Activated T-cell treated with anti-CD3 and anti-CD28 coated beads, Interleukin-2, amount 50 U/mL, for 48 hours (primary cell): ENCODE measurements around the gene SKAP2.

Source experiments
- DNase-seq, 2 experiments: peaks; one replicate each; pipeline ENCODE4 v3.0.0-alpha.2; 2020

SKAP2 gene

GRCh38 chr7:26690135-26690805 is 174.1 kb downstream of the SKAP2 start:
- DNase-seq, result no peak

- no peak for DNase-seq
Measured at GRCh38 chr7:26688936-26689506, 175.4 kb downstream of the SKAP2 start.

- no peak for DNase-seq
Measured at GRCh38 chr7:26688388-26688787, 176.0 kb downstream of the SKAP2 start.

DNA sequence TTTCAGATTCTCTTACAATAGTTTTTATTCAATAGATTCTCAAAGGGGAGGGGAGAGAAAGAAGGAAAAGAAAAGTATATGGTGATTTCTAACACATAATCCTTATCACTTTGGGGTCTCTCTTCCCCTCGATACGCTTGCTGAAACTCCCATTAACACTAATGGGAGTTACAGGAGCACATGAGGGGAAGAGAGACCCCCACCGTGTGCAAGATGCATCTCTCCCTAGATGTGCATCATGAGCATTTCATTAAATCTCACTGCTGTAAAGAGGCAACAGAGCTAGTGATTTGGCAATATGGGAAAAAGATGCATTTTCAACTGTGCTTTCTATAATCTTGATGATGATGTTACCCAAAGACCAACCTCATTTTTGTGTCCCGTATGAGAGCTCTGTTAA is 177.4 kb downstream of the SKAP2 start:
- no peak for DNase-seq

GRCh38 chr7:26686448-26686981 is 177.9 kb downstream of the SKAP2 start:
- DNase-seq, result no peak

DNA sequence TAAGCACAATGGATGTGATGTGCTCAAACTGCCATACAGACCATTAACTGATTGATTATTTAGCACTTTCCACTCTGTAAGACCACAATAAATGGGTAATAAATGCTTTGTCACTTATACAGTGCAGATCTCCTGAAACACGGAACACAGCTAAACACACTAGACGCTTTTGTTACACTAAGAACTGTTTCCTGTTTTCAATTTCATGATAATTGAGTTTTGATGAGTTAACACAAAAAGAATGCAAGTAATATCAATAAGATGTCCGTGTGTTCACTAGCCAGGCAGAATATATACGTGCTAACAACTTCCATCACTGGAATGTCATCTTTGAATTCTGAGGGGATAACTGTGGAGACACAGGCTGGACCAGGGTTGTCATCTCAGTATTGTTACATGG is 178.8 kb downstream of the SKAP2 start:
- no peak for DNase-seq

DNA sequence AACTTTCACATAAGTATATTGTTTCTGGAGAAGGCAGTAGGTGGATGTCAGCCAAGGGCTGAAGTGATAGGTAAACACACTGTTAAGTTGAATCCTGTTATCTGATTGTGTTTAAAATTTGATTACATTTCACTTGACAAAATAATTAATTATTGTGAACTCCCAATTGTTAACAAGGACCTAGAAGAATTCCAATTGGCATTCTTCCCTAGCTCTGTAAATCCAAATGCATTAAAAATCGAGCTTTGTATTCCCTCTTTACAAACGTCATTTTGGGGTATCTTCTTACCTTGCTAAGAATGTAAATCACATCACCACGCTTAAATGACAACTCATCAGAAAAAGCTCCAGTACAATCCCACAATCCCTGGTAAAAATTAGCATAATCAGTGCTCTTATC is 179.9 kb downstream of the SKAP2 start:
- no peak for DNase-seq

DNA sequence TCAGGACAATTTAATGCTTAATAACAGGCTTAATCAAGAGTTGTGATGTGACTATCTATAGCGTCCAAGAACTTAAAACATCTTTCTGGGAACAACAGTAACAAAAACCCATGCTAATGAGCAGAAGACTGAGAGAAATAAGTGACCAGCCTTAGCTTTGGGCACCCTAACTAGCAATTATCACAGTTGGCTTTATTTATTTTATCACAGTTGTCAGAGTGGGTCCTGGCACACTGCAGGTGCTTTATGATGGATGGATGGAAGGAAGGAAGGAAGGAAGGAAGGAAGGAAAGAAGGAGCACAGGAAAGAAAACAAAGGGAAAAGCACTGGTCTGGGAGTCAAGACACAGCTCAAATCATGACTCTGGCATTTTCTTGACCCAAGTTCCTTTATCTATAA is 181.1 kb downstream of the SKAP2 start:
- DNase-seq, result no peak

DNA sequence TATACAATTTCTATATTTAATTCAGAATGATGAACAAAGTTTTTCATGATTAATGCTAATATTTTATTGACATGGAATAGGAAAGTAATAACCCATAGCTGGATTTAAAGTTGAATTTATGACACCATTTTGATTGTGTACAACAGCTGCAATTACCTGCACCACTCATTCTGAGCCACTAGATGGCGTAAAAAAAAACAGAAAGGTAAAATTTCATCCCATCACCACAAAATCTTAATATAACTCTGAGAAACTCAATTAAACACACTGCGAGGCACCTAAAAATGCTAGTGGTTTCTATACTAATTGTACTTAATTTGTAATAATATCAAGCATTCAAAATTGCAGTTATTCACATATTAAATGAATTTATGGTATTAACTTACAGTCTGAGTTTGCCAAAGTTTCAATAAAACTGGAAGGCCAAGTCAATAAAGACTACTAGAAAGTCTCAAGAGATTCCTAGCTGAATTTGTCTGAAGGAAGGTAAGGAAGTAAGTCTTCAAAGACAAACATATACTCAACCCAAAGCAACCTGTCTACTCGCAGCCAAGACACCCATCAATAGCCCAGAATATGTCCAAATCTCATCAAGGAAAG is 182.5 kb downstream of the SKAP2 start:
- no peak for DNase-seq

DNA sequence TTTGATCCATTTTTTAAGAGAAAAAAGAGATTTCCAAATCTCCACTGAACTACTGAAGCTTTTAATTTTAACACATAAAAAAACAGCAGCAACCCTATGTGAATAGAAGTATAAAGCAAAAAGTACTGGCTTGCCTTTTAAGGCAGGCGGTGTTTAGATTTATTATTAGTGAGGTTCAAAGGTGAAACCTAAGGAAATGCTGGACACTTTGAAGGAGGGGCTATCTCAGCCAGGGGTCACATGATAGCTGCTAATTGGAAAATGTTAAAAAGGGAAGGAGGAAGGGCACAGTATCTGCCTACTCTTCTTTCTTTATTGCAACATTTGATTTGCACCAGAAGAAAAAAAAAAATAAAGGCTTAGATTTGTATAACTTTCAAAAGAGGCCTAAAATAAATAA is 183.8 kb downstream of the SKAP2 start:
- DNase-seq, result no peak

DNA sequence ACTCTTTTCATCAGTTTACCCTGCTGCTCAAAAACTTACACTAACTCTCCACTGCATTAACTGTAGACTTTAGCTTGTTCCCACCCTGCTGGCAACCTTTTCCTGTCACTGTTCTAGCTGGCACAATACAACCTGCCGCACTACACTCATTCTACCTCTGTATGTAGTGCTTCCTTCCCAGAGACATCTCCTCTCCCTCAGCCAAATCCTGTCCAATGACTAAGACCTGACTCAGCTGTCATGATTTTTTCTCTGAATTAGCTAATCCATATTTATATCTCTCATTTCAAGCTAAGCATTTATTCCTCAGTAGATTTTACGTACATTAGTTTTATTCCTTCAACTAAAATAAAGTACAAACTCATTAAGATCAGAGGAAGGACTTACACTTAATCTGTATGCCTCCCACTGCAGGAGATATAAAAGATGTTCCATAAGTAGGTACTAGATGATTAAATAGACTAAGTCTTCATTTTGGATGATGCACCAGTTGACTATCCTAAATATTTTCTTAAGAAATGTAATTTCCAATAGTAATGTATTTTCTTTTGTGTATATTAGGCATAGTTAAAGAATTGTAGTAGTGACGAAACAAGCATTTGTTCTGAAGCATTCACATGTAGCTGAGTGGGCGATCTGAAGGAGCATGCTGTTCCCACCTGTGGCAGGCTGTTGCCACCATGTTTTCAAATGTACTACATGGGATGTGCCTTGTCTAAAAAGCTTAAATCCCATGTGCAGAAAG is 189.1 kb downstream of the SKAP2 start:
- DNase-seq, result no peak

GRCh38 chr7:26673858-26674257 is 190.5 kb downstream of the SKAP2 start:
- DNase-seq, result no peak

- DNase-seq, result no peak
Measured at GRCh38 chr7:26673271-26673670, 191.1 kb downstream of the SKAP2 start.

GRCh38 chr7:26670841-26671240 is 193.5 kb downstream of the SKAP2 start:
- no peak for DNase-seq

GRCh38 chr7:26670290-26670689 is 194.1 kb downstream of the SKAP2 start:
- no peak for DNase-seq

DNA sequence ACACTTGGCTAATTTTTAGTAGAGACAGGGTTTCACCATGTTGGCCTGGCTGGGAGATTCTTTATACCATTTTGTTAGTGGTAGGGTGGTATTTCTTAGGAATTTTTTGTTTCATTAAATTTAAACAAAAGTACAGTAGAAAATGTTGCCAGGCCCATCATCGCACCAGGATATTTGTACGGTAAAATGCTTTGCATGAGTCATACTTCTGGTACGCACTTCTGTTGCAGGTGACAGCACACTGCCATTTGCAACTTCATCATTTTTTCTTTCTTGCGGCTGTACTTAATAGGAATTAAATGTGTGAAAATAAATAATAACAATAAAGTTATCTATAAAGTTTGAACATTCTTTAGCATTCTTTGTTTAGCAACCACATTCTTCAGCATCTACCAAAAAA is 195.6 kb downstream of the SKAP2 start:
- DNase-seq, result no peak

DNA sequence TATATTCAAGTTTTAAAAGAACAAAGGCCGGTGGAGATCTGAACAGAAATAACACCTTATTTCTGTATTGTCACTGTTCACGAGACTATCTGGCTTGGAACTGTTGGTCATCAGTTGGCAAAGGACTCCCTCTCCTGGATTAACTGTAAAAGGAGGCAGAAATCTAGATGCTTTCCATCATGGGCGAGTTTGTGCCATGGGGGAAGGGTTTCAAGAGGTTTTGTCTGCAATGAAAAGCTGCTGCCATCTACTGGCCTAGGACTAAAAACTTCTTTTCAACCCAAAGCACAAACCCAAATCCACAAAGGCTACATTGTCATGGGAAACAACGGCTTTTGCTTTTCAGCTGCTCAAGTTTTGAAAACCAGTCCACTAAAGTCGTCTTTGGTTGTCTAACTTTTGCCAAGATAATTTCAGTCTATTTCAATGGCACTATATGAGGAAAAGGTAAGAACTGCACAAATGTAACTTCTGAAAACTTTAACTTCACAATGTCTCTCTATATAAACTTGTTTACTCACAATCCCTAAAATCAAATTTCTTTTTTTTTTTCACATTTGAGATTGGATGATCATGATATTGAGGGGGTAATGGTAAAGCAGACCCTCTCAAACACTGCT is 196.8 kb downstream of the SKAP2 start:
- peak; percentile 46 to 49 for DNase-seq

- DNase-seq, result no peak
Measured at GRCh38 chr7:26664735-26665416, 199.5 kb downstream of the SKAP2 start.

- DNase-seq, result no peak
Measured at GRCh38 chr7:26664274-26664673, 200.1 kb downstream of the SKAP2 start.

- no peak for DNase-seq
Measured at GRCh38 chr7:26663874-26664273, 200.5 kb downstream of the SKAP2 start.

DNA sequence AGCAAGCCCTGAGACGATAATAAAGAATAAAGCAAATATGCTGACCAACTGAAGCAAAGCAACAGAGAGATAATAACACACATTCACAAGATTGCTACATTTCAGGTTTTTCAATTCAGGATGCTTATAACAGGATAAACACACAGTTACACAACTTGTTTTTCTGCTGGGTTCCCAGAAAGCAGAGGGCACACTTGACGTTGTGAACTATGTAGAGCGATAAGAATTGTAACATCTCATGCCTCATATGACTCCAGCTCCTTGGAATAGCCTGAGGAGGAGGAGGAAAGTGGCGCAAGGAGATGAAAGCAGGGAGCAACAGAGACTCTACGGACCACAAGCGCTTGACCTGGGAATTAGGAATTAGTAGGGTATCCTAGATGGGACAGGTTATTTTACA is 201.7 kb downstream of the SKAP2 start:
- no peak for DNase-seq

- no peak for DNase-seq
Measured at GRCh38 chr7:26659121-26659520, 205.3 kb downstream of the SKAP2 start.
